HG02970 (cell line): ENCODE measurements around the gene CYB561D1.
A peak's percentile ranks its signal among the peaks of the same experiment; 100 is the strongest.
"Not testable (repeated sequence)": the region's sequence is repeated elsewhere in the genome, so short reads cannot be mapped to it uniquely, and the experiment has no call there.

Experiments
- ATAC-seq: cut with Tn5 transposase; IDR thresholded peaks from one replicate; pipeline ENCODE4 v1.9.1; 2021; ENCODE audit warnings: mild to moderate bottlenecking, moderate library complexity, moderate number of reproducible peaks; ENCODE audit not compliant: unreplicated experiment, low FRiP score

Gene CYB561D1, protein sequence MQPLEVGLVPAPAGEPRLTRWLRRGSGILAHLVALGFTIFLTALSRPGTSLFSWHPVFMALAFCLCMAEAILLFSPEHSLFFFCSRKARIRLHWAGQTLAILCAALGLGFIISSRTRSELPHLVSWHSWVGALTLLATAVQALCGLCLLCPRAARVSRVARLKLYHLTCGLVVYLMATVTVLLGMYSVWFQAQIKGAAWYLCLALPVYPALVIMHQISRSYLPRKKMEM

DNA sequence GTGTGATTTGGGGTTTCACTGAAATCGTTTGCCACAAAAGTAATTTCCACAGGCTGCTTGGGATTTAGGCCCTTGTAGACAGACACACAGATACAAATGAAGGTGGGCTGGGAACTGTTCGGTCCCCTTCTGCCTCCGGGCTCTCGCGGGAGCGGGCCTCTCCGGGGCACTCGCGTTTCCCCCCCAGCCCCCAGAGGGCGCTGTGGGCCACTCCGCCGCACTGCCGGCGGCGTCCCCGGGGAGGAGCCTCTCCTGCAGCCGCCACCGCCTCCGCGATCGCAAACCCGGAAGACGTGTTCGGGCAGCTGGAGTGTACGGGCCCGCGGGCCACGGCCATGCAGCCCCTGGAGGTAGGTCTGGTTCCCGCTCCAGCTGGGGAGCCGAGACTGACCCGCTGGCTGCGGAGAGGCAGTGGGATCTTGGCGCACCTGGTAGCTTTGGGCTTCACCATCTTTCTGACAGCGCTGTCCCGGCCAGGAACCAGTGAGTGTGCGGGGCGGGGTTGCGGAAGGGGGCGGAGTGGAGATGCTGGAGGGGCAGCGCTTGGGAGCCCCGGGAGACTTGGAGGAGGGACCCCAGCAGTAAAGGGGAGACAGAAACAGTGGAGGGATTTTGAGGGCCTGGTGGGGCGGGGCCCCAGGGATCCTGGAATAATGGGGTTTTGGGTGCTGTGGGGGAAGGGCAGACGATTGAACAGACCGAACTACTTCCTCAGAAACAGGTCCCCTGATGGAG lies at the start of gene CYB561D1:
Gene CYB561D1 (plus strand): TSS at position 290 of the 735 bp plus-strand sequence. CDS start 46 bp downstream, at position 336.
- peak; percentile 83 for ATAC-seq

DNA sequence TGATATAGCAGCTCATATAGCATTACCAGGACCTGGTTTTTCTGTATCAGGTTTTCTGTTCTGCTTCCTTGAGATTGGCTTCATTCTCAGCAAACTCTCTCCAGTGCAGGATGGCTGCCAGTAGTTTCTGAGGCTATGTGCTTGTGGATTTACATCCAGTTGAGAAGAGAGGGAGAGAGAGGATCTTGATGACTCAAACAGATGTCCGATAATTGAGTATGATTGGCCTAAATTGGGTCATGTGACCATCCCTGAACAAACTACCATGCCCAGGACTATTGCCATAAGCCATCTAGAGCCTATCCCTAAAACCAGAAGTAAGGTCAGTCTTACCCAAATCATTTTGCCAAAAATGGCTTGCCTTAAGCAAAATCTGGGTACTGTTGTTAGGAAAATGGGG lies 49.5 kb upstream of the CYB561D1 start:
- no peak for ATAC-seq

DNA sequence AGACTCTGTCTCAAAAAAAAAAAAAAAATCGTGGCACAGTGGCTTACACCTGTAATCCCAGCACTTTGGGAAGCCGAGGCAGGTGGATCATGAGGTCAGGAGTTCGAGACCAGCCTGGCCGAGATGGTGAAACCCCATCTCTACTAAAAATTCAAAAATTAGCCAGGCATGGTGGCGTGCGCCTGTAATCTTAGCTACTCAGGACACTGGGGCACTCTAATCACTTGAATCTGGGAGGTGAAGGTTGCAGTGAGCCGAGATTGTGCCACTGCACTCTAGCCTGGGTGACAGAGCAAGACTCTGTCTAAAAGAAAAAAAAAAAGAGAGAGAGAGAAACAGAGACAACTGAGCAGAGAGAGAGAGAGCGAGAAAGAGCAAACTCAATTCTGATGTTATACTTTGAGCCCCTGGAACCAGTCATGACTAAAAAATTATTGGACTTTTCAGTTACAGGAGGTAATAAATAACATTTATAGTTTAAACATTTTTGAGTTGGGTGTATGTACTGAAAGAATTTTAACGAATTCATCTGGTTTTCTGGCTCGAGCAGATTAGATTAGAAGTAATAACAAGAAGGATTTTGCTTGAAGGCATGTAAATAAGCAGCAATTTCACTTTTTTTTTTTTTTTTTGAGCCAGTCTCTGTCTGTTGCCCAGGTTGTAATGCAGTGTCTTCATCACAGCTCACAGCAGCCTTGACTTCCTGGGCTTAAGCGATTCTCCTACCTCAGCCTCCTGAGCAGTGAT lies 47.8 kb upstream of the CYB561D1 start:
- not testable (repeated sequence) for ATAC-seq

DNA sequence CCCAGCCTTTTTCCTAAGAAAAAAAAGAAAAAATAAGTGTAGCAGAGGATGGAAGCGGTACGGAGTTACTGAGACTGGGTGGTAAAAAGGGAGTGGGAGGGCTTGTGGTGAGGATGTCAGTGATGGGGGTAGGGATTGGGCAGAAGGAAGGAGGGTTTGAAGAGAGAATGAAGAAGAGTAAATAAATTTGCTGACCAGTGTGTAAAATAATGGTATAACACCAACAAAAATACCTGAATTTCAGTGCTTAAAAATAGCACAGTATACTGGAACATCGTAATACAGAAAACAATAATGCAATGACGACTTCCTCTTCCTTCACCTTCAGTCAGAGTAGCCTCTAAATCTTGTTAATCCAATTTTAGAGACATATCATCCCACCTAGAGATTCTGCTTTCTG lies 46.4 kb upstream of the CYB561D1 start:
- no peak for ATAC-seq

DNA sequence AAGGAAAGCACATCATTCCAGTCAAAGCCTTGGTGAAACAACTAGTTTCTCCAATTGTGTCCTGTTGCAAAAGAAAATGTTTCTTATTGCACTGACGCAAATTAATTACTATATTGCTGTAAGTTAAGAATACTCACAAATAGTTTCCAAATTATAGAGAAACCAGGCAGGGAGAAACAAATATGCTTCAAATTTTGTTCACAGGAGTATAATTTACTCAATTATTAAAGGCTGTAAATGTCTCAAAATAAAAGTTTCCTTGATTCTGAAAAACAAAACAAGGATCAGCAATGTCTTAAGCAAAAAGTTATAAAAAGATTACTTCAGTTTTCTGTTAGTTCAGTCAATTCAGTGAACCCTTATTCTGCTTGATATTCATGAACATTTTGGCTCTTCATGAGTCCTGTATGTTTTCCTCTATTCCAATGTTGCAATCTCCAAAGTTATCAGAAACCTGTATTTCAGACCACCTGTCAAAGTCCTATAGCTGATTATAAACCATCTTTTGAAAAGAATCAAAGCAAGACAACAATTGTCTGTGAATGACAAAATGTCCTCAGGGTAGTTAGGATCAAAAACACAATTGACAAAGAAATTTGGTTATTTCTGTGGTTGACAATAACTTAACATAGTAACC lies 39.3 kb upstream of the CYB561D1 start:
- ATAC-seq: no peak

DNA sequence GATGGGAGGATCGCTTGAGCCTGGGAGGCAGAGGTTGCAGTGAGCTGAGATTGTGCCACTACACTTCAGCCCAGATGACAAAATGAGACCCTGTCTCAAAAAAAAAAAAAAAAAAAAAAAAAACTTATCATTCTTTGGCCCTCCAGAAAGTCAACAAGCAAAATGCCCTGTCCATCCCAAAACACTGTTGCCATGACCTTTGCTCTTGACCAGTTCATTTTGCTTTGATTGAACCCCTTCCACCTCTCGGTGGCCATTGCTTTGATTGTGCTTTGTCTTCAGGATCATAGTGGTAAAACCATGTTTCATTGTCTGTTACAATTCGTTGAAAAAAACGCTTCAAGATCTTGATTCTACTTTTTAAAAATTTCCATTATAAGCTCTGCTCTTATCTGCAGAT lies 36.1 kb upstream of the CYB561D1 start:
- no peak for ATAC-seq

DNA sequence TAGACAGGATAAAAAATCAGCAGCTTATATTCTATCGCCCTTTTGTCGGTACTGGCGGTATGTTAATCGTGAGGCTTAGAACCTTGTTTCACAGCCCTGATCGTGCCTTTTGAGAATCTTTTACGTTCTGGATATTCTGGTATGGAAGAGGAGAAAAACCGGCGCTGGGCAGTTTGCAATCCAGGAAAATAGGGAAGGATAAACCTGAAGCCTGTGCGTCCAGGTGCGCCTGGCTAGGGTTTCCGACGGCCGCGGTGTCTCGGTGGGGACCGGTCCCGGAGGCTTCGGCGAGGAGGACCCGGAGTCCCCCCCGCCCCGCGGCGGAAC lies 27.8 kb upstream of the CYB561D1 start:
- ATAC-seq: no peak

DNA sequence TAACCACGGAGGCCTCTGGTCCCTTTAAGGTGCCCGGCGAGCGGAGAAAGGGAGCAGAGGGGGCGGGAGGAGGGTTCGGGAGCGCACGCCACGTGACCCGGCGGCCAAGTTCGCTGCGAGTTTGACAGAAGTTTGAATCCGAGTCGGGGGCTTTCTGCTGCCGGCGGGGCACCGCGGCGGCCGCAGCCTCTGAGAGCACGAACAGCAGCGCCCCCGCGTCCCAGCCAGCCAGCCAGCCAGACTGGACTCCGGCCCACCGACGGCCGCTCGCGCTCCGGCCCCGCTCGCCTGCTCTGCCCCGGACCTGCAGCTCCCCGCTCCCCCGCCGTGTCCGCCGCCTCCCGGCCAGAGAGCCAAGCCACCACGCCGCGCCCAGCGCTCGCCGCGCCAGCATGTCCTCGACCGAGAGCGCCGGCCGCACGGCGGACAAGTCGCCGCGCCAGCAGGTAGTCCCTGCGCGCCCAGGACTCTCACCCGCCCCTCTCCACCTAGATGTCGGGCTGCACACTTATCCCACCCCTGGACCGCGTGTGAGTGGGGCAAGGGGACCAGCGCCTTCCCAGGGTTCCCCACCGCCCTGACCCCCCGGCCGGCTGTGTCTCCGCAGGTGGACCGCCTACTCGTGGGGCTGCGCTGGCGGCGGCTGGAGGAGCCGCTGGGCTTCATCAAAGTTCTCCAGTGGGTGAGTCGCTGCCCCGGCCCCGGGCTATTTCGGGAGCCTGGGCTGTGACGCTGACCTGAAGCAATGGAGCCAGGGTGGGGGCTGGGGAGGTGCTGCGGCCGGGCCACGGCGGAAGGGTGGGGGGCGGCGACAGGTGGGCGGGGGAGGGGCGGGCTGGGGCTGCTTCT lies 27.2 kb upstream of the CYB561D1 start, which contains the start of gene SYPL2:
Gene SYPL2 (plus strand): TSS at position 95 of the 849 bp plus-strand sequence. CDS start 298 bp downstream, at position 393.
- no peak for ATAC-seq

DNA sequence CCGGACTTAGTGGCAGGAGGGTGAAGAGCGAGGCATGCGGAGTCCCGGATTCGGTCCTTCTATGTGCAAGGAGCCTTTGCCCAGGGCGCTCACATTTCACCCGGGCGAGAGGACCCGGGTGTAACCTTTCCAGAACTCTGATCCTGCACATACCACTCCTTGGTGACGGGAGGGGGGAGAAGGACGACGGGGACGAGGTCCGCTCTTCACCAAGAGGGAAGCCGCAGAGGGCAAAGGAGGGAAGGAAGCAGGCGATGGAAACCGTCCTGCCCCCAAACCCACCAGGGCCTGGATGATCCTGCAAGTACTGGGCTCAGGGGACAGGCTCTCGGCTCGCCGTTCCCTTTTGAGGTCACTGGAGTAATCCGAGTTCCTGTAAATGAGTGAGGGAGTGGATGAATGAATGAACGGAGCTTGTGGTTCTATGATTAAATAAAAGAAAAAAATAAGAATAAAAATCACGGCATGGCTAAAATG lies 26.6 kb upstream of the CYB561D1 start:
- no peak for ATAC-seq

DNA sequence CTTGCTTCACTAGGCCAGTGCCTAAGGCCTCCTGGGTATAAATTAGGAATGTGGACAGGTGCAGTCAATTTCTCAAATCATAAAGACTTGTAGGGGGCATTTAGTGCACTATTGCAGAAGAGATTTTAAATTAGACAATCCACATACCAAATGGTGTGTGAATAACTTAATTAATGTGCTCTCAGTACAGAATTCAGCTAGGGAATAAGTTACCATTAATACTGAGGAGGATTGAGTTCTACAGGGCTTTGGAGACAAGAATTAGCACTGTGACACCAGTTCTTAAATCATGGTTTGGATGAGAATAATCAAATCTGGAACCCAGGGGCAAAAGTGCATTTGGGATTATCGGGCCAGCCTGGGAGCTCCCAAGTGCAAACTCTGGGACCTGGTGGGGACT lies 25.8 kb upstream of the CYB561D1 start:
- no peak for ATAC-seq

DNA sequence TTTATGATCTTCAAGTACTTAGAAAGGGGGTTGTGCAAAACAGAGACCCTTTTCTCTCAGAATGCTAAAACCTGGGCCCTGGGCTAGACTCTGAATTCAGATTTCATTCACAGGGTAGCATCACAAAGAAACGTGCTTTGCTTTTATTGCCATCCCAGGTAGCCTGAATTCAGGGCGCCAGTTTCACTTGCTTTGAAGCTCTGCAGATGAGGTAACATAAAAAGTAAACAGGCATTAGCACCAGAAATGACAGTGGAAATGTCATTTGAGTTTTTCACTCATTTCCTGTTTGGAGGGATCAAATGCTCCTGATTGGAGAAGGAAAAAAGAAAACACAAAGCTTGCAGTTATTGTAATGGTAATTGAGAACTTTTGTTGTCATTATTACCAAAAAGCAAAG lies 25.0 kb upstream of the CYB561D1 start:
- ATAC-seq: no peak

DNA sequence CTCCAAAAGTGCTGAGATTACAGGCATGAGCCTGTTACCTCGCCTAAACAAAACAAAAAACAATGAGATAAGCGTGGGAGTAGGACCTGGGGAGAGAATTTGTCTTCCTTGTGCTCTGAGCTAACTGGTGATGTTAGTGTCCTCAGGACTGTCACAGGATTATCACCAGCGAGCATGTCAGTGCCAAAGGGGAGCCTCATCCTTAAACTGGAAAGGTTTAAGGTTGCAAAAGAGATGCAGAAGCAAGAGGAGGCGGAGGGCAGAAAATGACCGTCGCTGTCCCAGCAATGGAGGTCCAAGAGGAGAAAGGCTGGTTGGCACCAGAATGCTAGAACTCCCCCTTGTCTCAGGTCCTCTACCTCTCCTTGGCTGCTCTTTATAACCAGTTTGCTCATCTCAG lies 23.6 kb upstream of the CYB561D1 start:
- ATAC-seq: no peak

DNA sequence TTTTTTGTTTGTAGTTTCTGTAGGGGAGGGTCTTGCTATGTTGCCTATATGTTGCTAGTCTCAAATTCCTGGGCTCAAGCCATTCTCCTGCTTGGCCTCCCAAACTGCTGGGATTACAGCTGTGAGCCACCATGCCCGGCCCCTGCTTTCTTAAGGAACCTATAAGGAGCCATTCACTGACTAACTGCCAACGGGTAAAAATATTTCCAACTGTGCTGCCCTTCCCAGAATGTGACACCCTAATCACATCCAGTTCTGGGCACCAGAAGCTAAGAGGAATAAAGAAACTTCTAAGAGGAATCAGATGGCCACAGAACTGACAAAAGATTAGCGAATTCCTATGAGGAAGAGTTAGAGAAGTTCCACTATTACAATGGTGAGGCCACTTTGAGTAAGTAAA lies 21.1 kb upstream of the CYB561D1 start:
- no peak for ATAC-seq

DNA sequence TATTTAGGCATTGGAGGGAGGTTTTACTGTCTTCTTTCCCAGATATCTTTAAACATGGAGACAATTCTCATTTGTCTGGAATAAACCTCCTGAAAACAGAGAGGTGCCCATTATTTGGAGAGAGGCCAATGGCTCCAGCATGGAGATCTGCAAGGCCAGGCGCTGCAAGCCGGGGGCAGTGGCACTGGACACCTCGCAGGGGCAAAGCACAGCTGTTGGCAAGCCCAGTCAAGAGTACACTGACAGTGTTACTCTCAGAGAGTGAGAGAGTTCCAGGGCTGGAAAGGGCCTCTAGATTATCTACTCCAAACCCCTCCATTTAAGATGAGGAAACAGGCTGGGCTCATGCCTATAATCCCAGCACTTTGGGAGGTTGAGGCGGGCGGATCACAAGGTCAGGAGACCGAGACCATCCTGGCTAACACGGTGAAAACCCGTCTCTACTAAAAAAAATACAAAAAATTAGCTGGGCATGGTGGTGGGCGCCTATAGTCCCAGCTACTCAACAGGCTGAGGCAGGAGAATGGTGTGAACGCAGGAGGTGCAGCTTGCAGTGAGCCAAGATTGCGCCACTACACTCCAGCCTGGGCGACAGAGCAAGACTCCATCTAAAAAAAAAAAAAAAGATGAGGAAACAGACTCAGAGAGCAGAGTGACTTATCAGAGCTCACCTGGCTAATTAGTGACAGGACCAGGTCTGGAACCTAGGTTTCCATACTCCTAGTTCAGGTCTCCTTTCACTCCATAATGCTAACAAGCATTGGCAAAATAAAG lies 20.4 kb upstream of the CYB561D1 start:
- ATAC-seq: not testable (repeated sequence)

DNA sequence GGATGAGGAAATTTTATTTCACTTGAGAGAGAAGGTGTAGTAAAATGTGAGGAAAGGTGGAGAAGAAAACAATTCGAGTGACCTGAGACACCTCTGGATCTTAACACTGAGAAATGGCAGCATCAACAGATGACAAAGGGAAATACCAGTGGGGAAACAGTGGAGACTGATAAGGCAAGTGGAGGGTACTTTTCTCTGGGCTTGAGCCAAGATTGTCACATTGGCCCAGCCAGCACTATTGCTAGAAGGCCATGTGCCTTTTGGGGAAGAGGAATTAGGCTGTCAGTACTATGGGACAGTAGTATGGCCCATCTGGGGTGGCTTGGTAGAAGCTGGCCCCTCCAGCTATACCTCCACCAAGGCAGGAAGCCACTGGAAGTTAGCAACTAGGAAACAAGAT lies 19.2 kb upstream of the CYB561D1 start:
- no peak for ATAC-seq

DNA sequence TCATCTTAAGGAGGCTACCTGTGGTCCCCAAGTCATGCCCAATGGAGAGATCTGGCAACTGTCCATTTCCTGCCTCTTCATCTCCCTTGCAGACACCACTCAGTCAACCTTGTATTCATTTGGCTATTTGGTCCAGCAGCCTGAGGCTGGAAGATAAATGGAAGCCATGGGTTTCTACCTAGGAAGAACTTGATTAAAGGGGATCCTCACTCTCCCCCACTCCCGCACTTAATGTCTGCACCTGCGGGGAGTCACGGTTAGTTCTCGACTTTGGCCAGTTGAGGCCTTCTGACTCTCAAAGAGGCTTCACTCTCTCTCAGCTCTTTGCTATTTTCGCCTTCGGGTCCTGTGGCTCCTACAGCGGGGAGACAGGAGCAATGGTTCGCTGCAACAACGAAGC lies 18.6 kb upstream of the CYB561D1 start:
- no peak for ATAC-seq

DNA sequence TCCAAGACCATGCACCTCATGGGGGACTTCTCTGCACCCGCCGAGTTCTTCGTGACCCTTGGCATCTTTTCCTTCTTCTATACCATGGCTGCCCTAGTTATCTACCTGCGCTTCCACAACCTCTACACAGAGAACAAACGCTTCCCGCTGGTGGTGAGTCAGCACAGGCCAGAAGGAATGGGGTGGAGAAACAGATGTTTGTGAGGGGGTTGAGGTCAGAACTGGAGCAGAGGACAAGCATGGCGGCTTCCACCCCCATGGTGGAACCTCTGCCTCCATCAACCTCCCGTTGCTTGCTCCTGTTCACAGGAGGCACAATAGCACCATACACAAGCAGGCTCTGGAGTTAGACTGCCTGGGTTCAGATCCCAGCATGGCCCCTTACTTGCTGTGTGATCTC lies 17.1 kb upstream of the CYB561D1 start:
- no peak for ATAC-seq

DNA sequence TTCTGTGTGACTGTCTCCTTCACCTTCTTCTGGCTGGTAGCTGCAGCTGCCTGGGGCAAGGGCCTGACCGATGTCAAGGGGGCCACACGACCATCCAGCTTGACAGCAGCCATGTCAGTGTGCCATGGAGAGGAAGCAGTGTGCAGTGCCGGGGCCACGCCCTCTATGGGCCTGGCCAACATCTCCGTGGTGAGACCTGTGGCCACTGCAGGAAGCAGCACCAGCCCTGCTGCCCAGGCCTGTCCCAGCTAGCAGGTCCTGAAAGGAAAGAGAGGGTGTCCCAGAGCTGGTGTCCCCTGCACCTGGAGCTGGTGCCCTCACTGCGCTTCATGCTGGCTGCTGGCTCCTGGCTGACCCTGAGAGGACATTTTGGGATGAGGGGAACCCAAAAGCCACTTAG lies 16.1 kb upstream of the CYB561D1 start:
- no peak for ATAC-seq

DNA sequence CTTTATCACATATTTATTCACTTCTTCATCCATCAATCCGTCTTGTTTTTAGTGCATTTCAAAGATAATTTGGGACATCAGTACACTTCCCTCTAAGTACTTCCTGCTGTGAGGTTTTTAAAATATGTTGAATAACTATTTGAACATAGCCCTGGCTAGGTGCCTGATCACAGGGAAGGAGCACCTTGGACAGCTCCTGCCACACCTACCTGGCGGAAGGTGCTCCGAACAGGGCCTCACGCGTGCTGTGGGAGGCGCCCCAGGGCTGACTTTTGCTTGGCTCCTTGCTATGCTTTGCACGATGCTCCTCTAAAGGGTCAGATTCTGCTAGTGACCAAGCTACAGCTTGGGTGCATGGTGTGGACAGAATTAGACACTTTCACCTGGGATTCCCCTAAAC lies 15.1 kb upstream of the CYB561D1 start:
- no peak for ATAC-seq
